Choroid plexus epithelial cell (primary cell): ENCODE results near the gene ENTPD7.
"Not testable (repeated sequence)": the region's sequence is repeated elsewhere in the genome, so short reads cannot be mapped to it uniquely, and the experiment has no call there.

ENCODE experiments used
- DNase-seq: peaks from one replicate; pipeline ENCODE4 v3.0.0-alpha.2; 2010; ENCODE audit warnings: low read depth
- H3K4me3 ChIP-seq: 2 replicates; pipeline ENCODE4 v1.5.1; 2011; ENCODE audit warnings: low read depth, mild to moderate bottlenecking, control low read depth, low read length, moderate library complexity
- TF ChIP-seq, protein P1 (sequence below): conservative IDR thresholded peaks from 2 replicates; pipeline ENCODE4 v1.5.1; 2011; ENCODE audit warnings: low read depth, mild to moderate bottlenecking, control low read depth, inconsistent platforms, low read length, moderate library complexity

Gene ENTPD7

DNA sequence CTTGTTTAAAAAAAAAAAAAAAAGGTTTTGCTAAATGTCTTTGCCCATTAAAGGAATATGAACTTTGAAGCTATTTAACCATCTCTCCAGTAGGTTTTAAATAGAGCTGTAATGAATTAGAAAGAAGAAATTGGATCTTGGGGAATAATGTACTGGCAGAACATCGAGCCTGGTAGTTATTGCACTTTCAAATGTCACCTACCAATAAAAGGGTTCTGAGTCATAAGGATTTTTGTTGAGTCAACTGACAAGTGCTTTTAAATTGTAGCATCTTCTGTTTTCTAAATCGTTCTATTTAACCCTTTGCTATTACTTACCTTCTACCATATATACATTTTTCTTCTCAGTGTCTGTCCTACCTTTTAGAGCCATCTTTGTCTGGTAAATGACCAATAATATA is 83.4 kb downstream of the ENTPD7 start:
- TF ChIP-seq, protein P1, sequence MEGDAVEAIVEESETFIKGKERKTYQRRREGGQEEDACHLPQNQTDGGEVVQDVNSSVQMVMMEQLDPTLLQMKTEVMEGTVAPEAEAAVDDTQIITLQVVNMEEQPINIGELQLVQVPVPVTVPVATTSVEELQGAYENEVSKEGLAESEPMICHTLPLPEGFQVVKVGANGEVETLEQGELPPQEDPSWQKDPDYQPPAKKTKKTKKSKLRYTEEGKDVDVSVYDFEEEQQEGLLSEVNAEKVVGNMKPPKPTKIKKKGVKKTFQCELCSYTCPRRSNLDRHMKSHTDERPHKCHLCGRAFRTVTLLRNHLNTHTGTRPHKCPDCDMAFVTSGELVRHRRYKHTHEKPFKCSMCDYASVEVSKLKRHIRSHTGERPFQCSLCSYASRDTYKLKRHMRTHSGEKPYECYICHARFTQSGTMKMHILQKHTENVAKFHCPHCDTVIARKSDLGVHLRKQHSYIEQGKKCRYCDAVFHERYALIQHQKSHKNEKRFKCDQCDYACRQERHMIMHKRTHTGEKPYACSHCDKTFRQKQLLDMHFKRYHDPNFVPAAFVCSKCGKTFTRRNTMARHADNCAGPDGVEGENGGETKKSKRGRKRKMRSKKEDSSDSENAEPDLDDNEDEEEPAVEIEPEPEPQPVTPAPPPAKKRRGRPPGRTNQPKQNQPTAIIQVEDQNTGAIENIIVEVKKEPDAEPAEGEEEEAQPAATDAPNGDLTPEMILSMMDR, result no peak
- no peak overlapping the region for H3K4me3 ChIP-seq
- DNase-seq, result peak; percentile 44

DNA sequence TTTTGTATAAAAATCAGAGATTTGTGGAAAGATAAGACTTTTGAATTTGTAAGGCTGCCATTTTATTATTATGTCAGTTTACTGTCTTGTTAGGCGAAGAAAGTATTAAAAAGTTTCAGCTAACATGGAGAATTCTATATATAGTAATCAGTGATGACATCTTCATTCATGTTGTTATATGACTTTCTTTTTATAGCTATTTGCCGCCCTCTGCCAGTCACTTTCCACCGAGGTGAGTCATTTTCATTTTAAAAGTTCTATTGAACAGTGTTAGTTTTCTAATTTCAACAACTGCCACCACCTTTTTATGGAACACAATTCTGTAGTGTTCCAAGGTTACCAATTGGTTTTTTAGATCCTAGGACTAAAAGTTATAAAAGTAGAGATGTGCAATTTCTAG is 84.5 kb downstream of the ENTPD7 start:
- no peak for DNase-seq
- TF ChIP-seq, protein P1, result no peak
- no peak overlapping the region for H3K4me3 ChIP-seq

DNA sequence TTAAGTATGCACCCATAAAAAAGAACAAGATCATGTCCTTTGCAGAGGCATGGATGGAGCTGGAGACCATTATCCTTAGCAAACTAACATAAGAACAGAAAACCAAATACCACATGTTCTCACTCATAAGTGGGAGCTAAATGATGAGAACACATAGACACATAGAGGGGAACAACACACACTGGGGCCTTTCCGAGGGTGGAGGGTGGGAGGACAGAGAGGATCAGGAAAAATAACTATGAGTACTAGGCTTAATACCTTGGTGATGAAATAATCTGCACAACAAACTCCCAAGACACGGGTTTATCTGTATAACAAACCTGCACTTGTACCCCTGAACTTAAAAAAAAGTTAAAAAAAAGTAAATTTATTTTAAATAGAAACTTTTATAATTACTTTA is 86.9 kb downstream of the ENTPD7 start:
- not testable (repeated sequence) for H3K4me3 ChIP-seq, DNase-seq

DNA sequence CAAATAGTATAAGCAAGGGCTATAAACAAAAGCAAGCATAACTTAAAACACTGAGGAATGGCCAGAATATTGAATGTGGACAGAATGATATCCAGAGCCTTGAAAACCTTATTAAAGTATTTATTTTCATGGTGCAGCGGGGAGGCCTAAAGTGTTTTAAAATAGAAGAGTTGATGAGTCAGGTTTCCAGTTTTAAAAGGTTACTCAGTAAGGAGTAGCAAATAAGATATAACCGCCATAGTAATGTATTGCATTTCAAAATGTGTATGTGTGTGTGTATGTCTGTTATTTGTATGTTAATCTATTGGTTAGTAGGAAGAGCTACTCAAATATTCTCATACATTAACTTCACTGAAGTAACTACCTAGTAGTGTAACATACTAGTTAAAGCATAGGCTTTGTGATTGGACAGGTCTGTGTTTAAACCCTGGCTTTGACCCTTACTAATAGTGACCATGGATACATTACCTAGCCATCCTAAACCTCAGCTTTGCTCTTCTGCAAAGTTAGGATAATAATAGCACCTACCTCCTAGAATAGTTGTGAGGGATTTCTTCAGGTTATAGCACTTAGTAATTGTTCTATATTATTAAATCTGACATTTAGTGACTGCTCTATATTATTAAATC is 89.6 kb downstream of the ENTPD7 start:
- no peak overlapping the region for H3K4me3 ChIP-seq
- no peak for DNase-seq
- TF ChIP-seq, protein P1, result no peak

DNA sequence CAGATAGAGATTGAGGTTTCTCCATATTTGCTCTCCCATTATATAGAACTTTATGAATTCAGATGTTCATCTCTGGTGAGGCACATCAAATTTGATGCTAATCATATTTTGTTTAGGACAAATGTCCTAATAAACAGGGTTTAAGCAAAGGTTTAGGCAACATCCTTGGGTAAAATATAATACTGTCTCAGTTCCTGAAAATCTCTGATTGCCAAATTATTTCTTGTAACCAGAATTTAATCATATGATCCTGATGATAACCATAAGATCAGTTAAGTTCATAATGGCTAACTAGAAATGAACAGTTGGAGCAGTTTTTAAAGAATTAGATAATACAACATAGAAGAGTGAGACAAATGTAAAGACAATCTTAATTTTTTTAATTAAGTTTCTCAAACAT is 91.3 kb downstream of the ENTPD7 start:
- TF ChIP-seq, protein P1, result no peak
- no peak for DNase-seq
- H3K4me3 ChIP-seq, result no peak overlapping the region

DNA sequence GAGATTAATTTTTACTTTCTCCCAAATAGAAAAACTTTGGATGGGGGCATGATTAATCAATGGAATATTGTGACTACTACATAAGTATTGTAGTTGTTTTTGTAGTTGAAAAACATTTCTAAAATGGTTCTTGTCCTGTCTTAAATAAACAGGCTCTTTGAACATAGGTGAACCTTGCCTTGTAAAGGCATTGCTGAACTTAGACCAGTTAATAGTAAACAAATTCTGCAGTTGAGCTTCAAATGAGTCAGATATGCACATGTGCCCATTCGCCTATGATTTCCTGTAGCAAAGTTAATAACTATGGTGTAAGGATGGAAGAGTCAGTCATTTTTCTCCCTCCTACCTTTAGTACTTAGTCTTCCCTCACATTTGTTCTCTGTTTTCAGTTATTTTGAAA is 95.4 kb downstream of the ENTPD7 start:
- no peak overlapping the region for H3K4me3 ChIP-seq
- TF ChIP-seq, protein P1, result no peak
- peak; percentile 32 for DNase-seq
